Right lobe of liver (tissue), 6 donors: ENCODE data around the gene SETBP1. TPM values are rescaled to one million over a fixed set of nuclear protein-coding genes. Genes with fewer than 3 reads are reported as not detected.

Experiments
- ATAC-seq, 4 donors: fragments of 200-7000 bp; cut with Tn5 transposase; one replicate each; pipeline ENCODE4 v1.9.1; 2020; ENCODE audit warnings: mild to moderate bottlenecking in 4 of 4, moderate library complexity in 4 of 4
- DNase-seq, 3 donors: peaks; one replicate each; pipeline ENCODE4 v3.0.0-alpha.2; 2020
- H3K27ac ChIP-seq, 3 donors: fragments of 200-600 bp; one replicate each; pipeline ENCODE4 v1.8.0; 2022
- H3K27me3 ChIP-seq, 2 donors: fragments of 200-600 bp; one replicate each; pipeline ENCODE4 v1.8.0; 2022
- H3K36me3 ChIP-seq, 4 donors: fragments of 200-600 bp; sonication (generic) in 1 of 4; one replicate each; pipeline versions ENCODE4 v1.5.1 to v1.8.0; 2017 to 2022; ENCODE audit warnings: control low read depth in 1 of 4
- H3K4me1 ChIP-seq, 4 donors: fragments of 200-600 bp; sonication (generic) in 1 of 4; one replicate each; pipeline versions ENCODE4 v1.5.1 to v1.8.0; 2017 to 2022; ENCODE audit warnings: control low read depth in 1 of 4
- H3K4me3 ChIP-seq, 3 donors: fragments of 200-600 bp; one replicate each; pipeline ENCODE4 v1.8.0; 2022
- H3K9me3 ChIP-seq, 4 donors: fragments of 200-600 bp; sonication (generic) in 1 of 4; one replicate each; pipeline versions ENCODE4 v1.5.1 to v1.8.0; 2017 to 2022; ENCODE audit warnings: control low read depth in 1 of 4
- CTCF ChIP-seq, 4 donors: fragments of 200-600 bp in 3 of 4; fragments of 450-650 bp in 1 of 4; IDR thresholded peaks; one replicate each; pipeline versions ENCODE4 v1.5.1 to v1.8.0; 2016 to 2022; ENCODE audit warnings: antibody characterized with exemption in 4 of 4, mild to moderate bottlenecking in 2 of 4
- POLR2A ChIP-seq: fragments of 450-650 bp; IDR thresholded peaks from one replicate; pipeline ENCODE4 v1.6.1; 2017; ENCODE audit warnings: antibody characterized with exemption, mild to moderate bottlenecking
- WGBS: methylation state at CpG from one replicate; pipeline ENCODE4 v1.1.6; 2018; ENCODE audit warnings: low coverage, low lambda C conversion rate; ENCODE audit not compliant: insufficient coverage; ENCODE audit errors: missing lambda C conversion rate; 5-methylcytosine and 5-hydroxymethylcytosine counted together
- intact Hi-C, 2 donors: fragments of 100-400 bp; cut with DNase I; formaldehyde crosslinking; loops; one replicate each; pipeline versions ENCODE4 v1.11.2 to v1.14.1; 2022
- total RNA-seq, 6 experiments: library from RNA; depleted of rRNA in 2 of 6; stranded (reverse); fragments of >200 nt in 2 of 6; fragmentation: NEBNext Ultra II Directional in 3 of 6; extraction: Animal tissue kit (Norgen Biotek cat#: 25700) in 3 of 6; gene quantifications; one replicate each; pipeline versions ENCODE4 v1.1.0 to v1.2.4, GENCODE V29; 2016 to 2023
- donor health status: DM: no; HTN: yes; CAD: no.
- donor health status: DM: no; HTN: no; CAD: no.
- donor health status: DM: no; HTN: no; CAD: no.
- donor health status: DM: no; HTN: yes; CAD: no.
- donor health status: DM: no; HTN: yes; CAD: no.

Gene SETBP1
- total RNA-seq, 6 experiments from 2014 or later, result 14.3 to 29.1 (median 16.6) TPM

GRCh38 chr18:44700652-44701051, 20.0 kb downstream of the SETBP1 start:
- peak; percentile 58 to 84 (median 81) for DNase-seq
- Histone ChIP-seq H3K9me3 (no peaks in the 10 kb centered on the region), H3K4me1 (peaks cover 0 to 56% (median 18%) of the 10 kb centered on the region in 4 donors), H3K27me3 (no peaks in the 10 kb centered on the region), H3K36me3 (no peaks in the 10 kb centered on the region), H3K4me3 (peak overlapping the region in 1 of 3 donors; percentile 20), H3K27ac (peak overlapping the region; percentile 36 to 80 (median 55))
- WGBS, result 29% methylated on average over 5 of the region's 5 CpGs
- peak; percentile 86 to 93 (median 89) for ATAC-seq
- intact Hi-C loops, result no loop called here
- TF ChIP-seq CTCF (IDR thresholded peaks at IDR 0.05) (no peak), POLR2A (peak; percentile 62)

- H3K9me3 ChIP-seq, result no peaks in the 10 kb centered on the region
- H3K36me3 ChIP-seq, result no peaks in the 10 kb centered on the region
- TF ChIP-seq POLR2A (no peak), CTCF (IDR thresholded peaks at IDR 0.05) (no peak)
- ATAC-seq (no peak), DNase-seq (no peak)
- H3K27ac ChIP-seq, result peak overlapping the region; percentile 36 to 80 (median 55)
- H3K4me3 ChIP-seq, result no peak overlapping the region
- peaks cover 0 to 51% (median 16%) of the 10 kb centered on the region in 4 donors for H3K4me1 ChIP-seq
- H3K27me3 ChIP-seq, result no peaks in the 10 kb centered on the region
- intact Hi-C loops, result no loop called here
- 86% methylated on average over 8 of the region's 10 CpGs for WGBS
Measured at GRCh38 chr18:44701227-44701626, 20.5 kb downstream of the SETBP1 start.

- H3K4me1 ChIP-seq, result peaks cover 0 to 57% (median 14%) of the 10 kb centered on the region in 4 donors
- intact Hi-C loops, result no loop called here
- H3K27me3 ChIP-seq, result no peaks in the 10 kb centered on the region
- H3K27ac ChIP-seq, result no peak overlapping the region
- no peaks in the 10 kb centered on the region for H3K36me3 ChIP-seq
- TF ChIP-seq POLR2A, result no peak
- WGBS, result 78% methylated on average over 1 of the region's 1 CpG
- no peaks in the 10 kb centered on the region for H3K9me3 ChIP-seq
- DNase-seq (no peak), ATAC-seq (no peak)
- no peak overlapping the region for H3K4me3 ChIP-seq
Measured at GRCh38 chr18:44702594-44702993, 21.9 kb downstream of the SETBP1 start.

- intact Hi-C loops, result no loop called here
- TF ChIP-seq CTCF (IDR thresholded peaks at IDR 0.05), result no peak
- no peak for TF ChIP-seq POLR2A
- Histone ChIP-seq H3K9me3 (no peaks in the 10 kb centered on the region), H3K36me3 (no peaks in the 10 kb centered on the region), H3K27ac (peak overlapping the region in 1 of 3 donors; percentile 37), H3K27me3 (no peaks in the 10 kb centered on the region), H3K4me3 (no peak overlapping the region), H3K4me1 (peaks cover 0 to 63% (median 19%) of the 10 kb centered on the region in 4 donors)
- WGBS, result 13% methylated on average over 1 of the region's 1 CpG
- no peak for ATAC-seq
- no peak for DNase-seq
Measured at GRCh38 chr18:44704135-44704789, 23.6 kb downstream of the SETBP1 start.

GRCh38 chr18:44705075-44705675, 24.5 kb downstream of the SETBP1 start:
- H3K36me3 ChIP-seq, result no peaks in the 10 kb centered on the region
- ATAC-seq (no peak), DNase-seq (no peak)
- peak overlapping the region in 1 of 3 donors; percentile 37 for H3K27ac ChIP-seq
- no peaks in the 10 kb centered on the region for H3K9me3 ChIP-seq
- H3K27me3 ChIP-seq, result no peaks in the 10 kb centered on the region
- intact Hi-C loops, result no loop called here
- 78% methylated on average over 2 of the region's 2 CpGs for WGBS
- H3K4me1 ChIP-seq, result peaks cover 0 to 64% (median 19%) of the 10 kb centered on the region in 4 donors
- TF ChIP-seq POLR2A (no peak), CTCF (IDR thresholded peaks at IDR 0.05) (no peak)
- H3K4me3 ChIP-seq, result no peak overlapping the region
